Measurements from ENCODE around the gene SHC4. TPM values are rescaled to one million over a fixed set of nuclear protein-coding genes. Genes with fewer than 3 reads are reported as not detected.

The SHC4 gene
- total RNA-seq, 1 donor: 0.72 TPM

- no peaks in the 10 kb centered on the region for H3K36me3 ChIP-seq (ENCODE audit: insufficient read depth, low read length)
- H3K4me1 ChIP-seq (ENCODE audit: insufficient read depth, low read length): peaks cover 6% of the 10 kb centered on the region
- H3K4me3 ChIP-seq (ENCODE audit: insufficient read depth, low read length): no peak overlapping the region
- H3K79me2 ChIP-seq (ENCODE audit: insufficient read depth, low read length): no peaks in the 10 kb centered on the region
- peak overlapping the region; percentile 88 for H3K4me2 ChIP-seq (ENCODE audit: insufficient read depth, low read length)
- no peaks in the 10 kb centered on the region for H3K27me3 ChIP-seq (ENCODE audit: insufficient read depth, low read length)
- no peak overlapping the region for H3K27ac ChIP-seq (ENCODE audit: low read depth, low read length)
- DNase-seq (ENCODE audit: insufficient read length, low spot score, missing footprints): no peak
- H2AFZ ChIP-seq (ENCODE audit: low read length): peak overlapping the region; percentile 97
- H4K20me1 ChIP-seq (ENCODE audit: insufficient read depth, low read length): no peaks in the 10 kb centered on the region
- TF ChIP-seq, protein P1, sequence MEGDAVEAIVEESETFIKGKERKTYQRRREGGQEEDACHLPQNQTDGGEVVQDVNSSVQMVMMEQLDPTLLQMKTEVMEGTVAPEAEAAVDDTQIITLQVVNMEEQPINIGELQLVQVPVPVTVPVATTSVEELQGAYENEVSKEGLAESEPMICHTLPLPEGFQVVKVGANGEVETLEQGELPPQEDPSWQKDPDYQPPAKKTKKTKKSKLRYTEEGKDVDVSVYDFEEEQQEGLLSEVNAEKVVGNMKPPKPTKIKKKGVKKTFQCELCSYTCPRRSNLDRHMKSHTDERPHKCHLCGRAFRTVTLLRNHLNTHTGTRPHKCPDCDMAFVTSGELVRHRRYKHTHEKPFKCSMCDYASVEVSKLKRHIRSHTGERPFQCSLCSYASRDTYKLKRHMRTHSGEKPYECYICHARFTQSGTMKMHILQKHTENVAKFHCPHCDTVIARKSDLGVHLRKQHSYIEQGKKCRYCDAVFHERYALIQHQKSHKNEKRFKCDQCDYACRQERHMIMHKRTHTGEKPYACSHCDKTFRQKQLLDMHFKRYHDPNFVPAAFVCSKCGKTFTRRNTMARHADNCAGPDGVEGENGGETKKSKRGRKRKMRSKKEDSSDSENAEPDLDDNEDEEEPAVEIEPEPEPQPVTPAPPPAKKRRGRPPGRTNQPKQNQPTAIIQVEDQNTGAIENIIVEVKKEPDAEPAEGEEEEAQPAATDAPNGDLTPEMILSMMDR (IDR thresholded peaks at IDR 0.05; ENCODE audit: extremely low read depth, low read depth, low read length): no peak
- no peaks in the 10 kb centered on the region for H3K9me3 ChIP-seq (ENCODE audit: low read depth, low read length)
These were observed 65.3 kb downstream of the SHC4 start for GRCh38 chr15:48898446-48898845.

- Histone ChIP-seq H4K20me1 (ENCODE audit: insufficient read depth, low read length) (no peaks in the 10 kb centered on the region), H3K4me3 (ENCODE audit: insufficient read depth, low read length) (no peak overlapping the region), H3K4me2 (ENCODE audit: insufficient read depth, low read length) (peak overlapping the region; percentile 88), H3K4me1 (ENCODE audit: insufficient read depth, low read length) (peaks cover 6% of the 10 kb centered on the region), H3K27ac (ENCODE audit: low read depth, low read length) (no peak overlapping the region), H3K36me3 (ENCODE audit: insufficient read depth, low read length) (no peaks in the 10 kb centered on the region), H3K9me3 (ENCODE audit: low read depth, low read length) (no peaks in the 10 kb centered on the region), H3K79me2 (ENCODE audit: insufficient read depth, low read length) (no peaks in the 10 kb centered on the region), H2AFZ (ENCODE audit: low read length) (peak overlapping the region; percentile 97), H3K27me3 (ENCODE audit: insufficient read depth, low read length) (no peaks in the 10 kb centered on the region)
- DNase-seq (ENCODE audit: insufficient read length, low spot score, missing footprints): no peak
- TF ChIP-seq, protein P1 (IDR thresholded peaks at IDR 0.05; ENCODE audit: extremely low read depth, low read depth, low read length): no peak
These were observed 65.7 kb downstream of the SHC4 start for GRCh38 chr15:48898032-48898431.

DNA sequence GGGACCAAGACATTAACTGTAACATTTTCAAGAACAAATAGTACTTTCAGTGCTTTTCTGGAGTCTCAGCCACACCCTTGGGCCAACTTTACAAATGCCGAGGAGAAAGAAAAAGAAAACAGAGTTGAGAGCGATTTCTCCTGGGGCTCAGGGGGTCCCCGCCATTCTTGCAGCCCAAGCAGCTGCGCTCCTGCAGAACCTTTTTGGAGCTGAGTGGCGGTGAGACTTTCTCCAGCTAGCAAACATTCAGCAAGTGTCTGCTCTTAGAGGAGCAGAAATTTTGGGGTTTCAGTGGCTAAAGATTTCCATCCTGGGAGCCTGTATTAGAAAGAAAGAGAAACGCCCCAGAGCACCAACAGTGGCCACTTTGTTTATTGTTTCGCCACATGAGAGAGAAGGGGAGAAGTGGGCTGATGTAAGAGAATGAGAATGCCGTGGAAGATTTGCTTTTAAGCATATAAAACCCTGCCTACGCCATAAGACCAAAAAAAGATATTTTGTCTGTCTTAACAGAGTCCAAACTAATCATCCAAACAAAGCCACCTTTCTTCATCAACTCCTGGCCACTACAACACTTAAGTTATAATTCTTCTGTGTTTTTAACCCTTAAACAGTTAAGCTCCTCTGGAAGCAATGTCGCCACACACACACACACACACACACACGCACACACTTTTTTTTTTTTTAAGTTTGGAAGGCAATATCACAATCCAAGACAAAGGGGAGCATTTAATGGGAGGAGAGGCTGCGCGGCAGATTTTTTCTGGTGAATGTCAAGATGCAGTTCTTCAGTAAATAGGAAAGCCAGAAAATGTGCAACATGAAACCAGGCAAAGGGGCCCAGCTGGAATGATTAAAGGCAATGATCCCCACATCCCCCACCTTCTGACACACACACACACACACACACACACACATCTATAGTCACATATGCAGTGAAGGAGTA, 66.6 kb downstream of the SHC4 start:
- H3K4me3 ChIP-seq (ENCODE audit: insufficient read depth, low read length): peak overlapping the region; percentile 70
- TF ChIP-seq, protein P1 (IDR thresholded peaks at IDR 0.05; ENCODE audit: extremely low read depth, low read depth, low read length): no peak
- H3K27ac ChIP-seq (ENCODE audit: low read depth, low read length): peak overlapping the region; percentile 2
- H3K27me3 ChIP-seq (ENCODE audit: insufficient read depth, low read length): no peaks in the 10 kb centered on the region
- H3K36me3 ChIP-seq (ENCODE audit: insufficient read depth, low read length): no peaks in the 10 kb centered on the region
- H3K4me2 ChIP-seq (ENCODE audit: insufficient read depth, low read length): peak overlapping the region; percentile 88
- DNase-seq (ENCODE audit: insufficient read length, low spot score, missing footprints): peak; percentile 57
- peak overlapping the region; percentile 97 for H2AFZ ChIP-seq (ENCODE audit: low read length)
- H3K4me1 ChIP-seq (ENCODE audit: insufficient read depth, low read length): peaks cover 6% of the 10 kb centered on the region
- no peaks in the 10 kb centered on the region for H3K9me3 ChIP-seq (ENCODE audit: low read depth, low read length)
- H4K20me1 ChIP-seq (ENCODE audit: insufficient read depth, low read length): no peaks in the 10 kb centered on the region
- H3K79me2 ChIP-seq (ENCODE audit: insufficient read depth, low read length): no peaks in the 10 kb centered on the region

- no peak for DNase-seq (ENCODE audit: insufficient read length, low spot score, missing footprints)
- H3K4me3 ChIP-seq (ENCODE audit: insufficient read depth, low read length): no peak overlapping the region
- no peaks in the 10 kb centered on the region for H3K9me3 ChIP-seq (ENCODE audit: low read depth, low read length)
- peaks cover 18% of the 10 kb centered on the region for H3K4me1 ChIP-seq (ENCODE audit: insufficient read depth, low read length)
- H3K79me2 ChIP-seq (ENCODE audit: insufficient read depth, low read length): no peaks in the 10 kb centered on the region
- H3K4me2 ChIP-seq (ENCODE audit: insufficient read depth, low read length): no peak overlapping the region
- no peaks in the 10 kb centered on the region for H4K20me1 ChIP-seq (ENCODE audit: insufficient read depth, low read length)
- TF ChIP-seq, protein P1 (IDR thresholded peaks at IDR 0.05; ENCODE audit: extremely low read depth, low read depth, low read length): no peak
- no peak overlapping the region for H2AFZ ChIP-seq (ENCODE audit: low read length)
- H3K36me3 ChIP-seq (ENCODE audit: insufficient read depth, low read length): no peaks in the 10 kb centered on the region
- H3K27me3 ChIP-seq (ENCODE audit: insufficient read depth, low read length): no peaks in the 10 kb centered on the region
- H3K27ac ChIP-seq (ENCODE audit: low read depth, low read length): no peak overlapping the region
These were observed 70.4 kb downstream of the SHC4 start for GRCh38 chr15:48893311-48893710.

Measured in osteoblast (primary cell).